ENCODE results near the gene DCTPP1.

GRCh38 chr16:30434852-30435251, 5.0 kb upstream of the DCTPP1 start:
- TF ChIP-seq GATA2 (IDR thresholded peaks at IDR 0.05; ENCODE audit: low read depth, low read length) (no peak), GATA3 (IDR thresholded peaks at IDR 0.05; ENCODE audit: low read depth, low read length) (no peak)
